Keratinocyte (primary cell): ENCODE data around the gene ZDHHC12. TPM values are rescaled to one million over a fixed set of nuclear protein-coding genes. Genes with fewer than 3 reads are reported as not detected.

ENCODE experiments used
- DNase-seq: peaks from one replicate; pipeline ENCODE4 v3.0.0-alpha.2; 2011; ENCODE audit warnings: low read depth, missing footprints, low spot score
- FAIRE-seq: peaks from 2 replicates; lab custom pipeline; 2011; peaks lifted over from hg19 to GRCh38; lab: Jason Lieb, UNC
- H2AFZ ChIP-seq: 2 replicates; pipeline ENCODE4 v1.6.0; 2012; ENCODE audit warnings: low read length, control low read depth, inconsistent platforms; ENCODE audit not compliant: control insufficient read depth
- H3K27ac ChIP-seq: 2 replicates; pipeline ENCODE4 v1.5.1; 2011; ENCODE audit warnings: low read length; ENCODE audit not compliant: control insufficient read depth, insufficient read depth
- H3K27me3 ChIP-seq: 3 replicates; pipeline ENCODE4 v1.6.0; 2011; ENCODE audit warnings: low read length; ENCODE audit not compliant: control insufficient read depth, insufficient read depth; ENCODE audit errors: extremely low read depth
- H3K36me3 ChIP-seq, 2 experiments: 2 replicates in 1 of 2; 3 replicates in 1 of 2; pipeline ENCODE4 v1.5.1; 2011; ENCODE audit warnings: low read length in 2 of 2, mild to moderate bottlenecking in 1 of 2; ENCODE audit not compliant: control insufficient read depth in 2 of 2, insufficient read depth in 2 of 2; ENCODE audit errors: extremely low read depth in 1 of 2
- H3K4me1 ChIP-seq: 3 replicates; pipeline ENCODE4 v1.5.1; 2011; ENCODE audit warnings: low read length; ENCODE audit not compliant: control insufficient read depth, insufficient read depth; ENCODE audit errors: extremely low read depth
- H3K4me2 ChIP-seq: 3 replicates; pipeline ENCODE4 v1.6.0; 2011; ENCODE audit warnings: low read depth, low read length; ENCODE audit not compliant: control insufficient read depth, insufficient read depth; ENCODE audit errors: extremely low read depth
- H3K4me3 ChIP-seq, 3 experiments: fragments of 200-600 bp in 1 of 3; sonication (generic) in 1 of 3; 2 replicates in 2 of 3; 3 replicates in 1 of 3; pipeline ENCODE4 v1.5.1; 2011 to 2016; ENCODE audit warnings: low read length in 3 of 3, mild to moderate bottlenecking in 3 of 3, control low read depth in 2 of 3, inconsistent platforms in 1 of 3, low read depth in 1 of 3, mixed read lengths in 1 of 3, mixed run types in 1 of 3, moderate library complexity in 1 of 3; ENCODE audit not compliant: control insufficient read depth in 2 of 3, insufficient read depth in 2 of 3; ENCODE audit errors: extremely low read depth in 1 of 3
- H3K79me2 ChIP-seq: 2 replicates; pipeline ENCODE4 v1.6.0; 2012; ENCODE audit warnings: low read length; ENCODE audit not compliant: control insufficient read depth, insufficient read depth
- H3K9ac ChIP-seq: 3 replicates; pipeline ENCODE4 v1.6.0; 2011; ENCODE audit warnings: low read length; ENCODE audit not compliant: control insufficient read depth, insufficient read depth; ENCODE audit errors: extremely low read depth
- H3K9me1 ChIP-seq: 3 replicates; pipeline ENCODE4 v1.6.0; 2011; ENCODE audit warnings: low read length; ENCODE audit not compliant: control insufficient read depth, insufficient read depth; ENCODE audit errors: extremely low read depth
- H3K9me3 ChIP-seq: 2 replicates; pipeline ENCODE4 v1.5.1; 2012; ENCODE audit warnings: low read depth, low read length; ENCODE audit not compliant: control insufficient read depth
- H4K20me1 ChIP-seq: 3 replicates; pipeline ENCODE4 v1.6.0; 2011; ENCODE audit warnings: low read length; ENCODE audit not compliant: control insufficient read depth, insufficient read depth; ENCODE audit errors: extremely low read depth
- EZH2 ChIP-seq: IDR thresholded peaks from one replicate; pipeline ENCODE4 v1.6.1; 2012; ENCODE audit warnings: inconsistent platforms, mild to moderate bottlenecking, low read length, moderate library complexity
- dilution Hi-C: fragments of 300-500 bp; cut with MboI; formaldehyde crosslinking; loops from one replicate; pipeline ENCODE4 v1.7.0; 2020; ENCODE audit warnings: low sequenced_read_pairs; ENCODE audit not compliant: extremely low pct_ligation_motif_present
- polyA plus RNA-seq, 5 experiments: library from polyadenylated mRNA; depleted of rRNA in 3 of 5; stranded (reverse) in 3 of 5; stranded (forward) in 1 of 5; unstranded in 1 of 5; fragments of >200 nt; gene quantifications; 1 replicate in 1 of 5; 2 replicates in 3 of 5; 3 replicates in 1 of 5; pipeline versions ENCODE4 v1.2.1 to v1.2.3, GENCODE V29; 2011 to 2012; ENCODE audit warnings: missing spikeins in 2 of 5, low read depth in 1 of 5, low replicate concordance in 1 of 5
- TF ChIP-seq, protein P1 (sequence below), 3 experiments: IDR thresholded peaks in 1 of 3; conservative IDR thresholded peaks in 1 of 3; optimal IDR thresholded peaks in 1 of 3; 2 replicates in 2 of 3; 3 replicates in 1 of 3; pipeline versions ENCODE3 to v1.5.1; 2011; ENCODE audit warnings: low read length in 3 of 3, mild to moderate bottlenecking in 3 of 3, moderate library complexity in 2 of 3, control low read depth in 1 of 3, inconsistent platforms in 1 of 3; ENCODE audit not compliant: insufficient read depth in 2 of 3; ENCODE audit errors: extremely low read depth in 1 of 3

The ZDHHC12 gene
- polyA plus RNA-seq, 1 donor (not counting 4 experiments of a cell fraction or from before 2014, with no cell fraction given) = 24.1 TPM

DNA sequence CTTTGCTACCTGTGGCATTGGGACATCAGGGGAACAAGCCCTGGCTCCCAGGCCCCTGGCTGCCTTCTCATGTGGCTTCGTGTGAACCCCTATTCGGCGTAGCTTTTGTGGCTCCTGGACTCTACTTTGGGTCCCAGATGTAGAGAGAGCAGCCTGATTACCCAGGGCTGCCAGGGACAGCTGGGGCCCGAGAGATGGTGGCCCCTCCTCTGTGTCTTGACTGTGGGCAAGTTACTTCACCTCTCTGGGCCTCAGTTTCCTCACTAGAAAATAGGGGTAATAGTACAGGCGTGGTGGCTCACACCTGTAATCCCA, 19.6 kb downstream of the ZDHHC12 start:
- H3K27ac ChIP-seq = no peak overlapping the region
- no peaks in the 10 kb centered on the region for H3K79me2 ChIP-seq
- dilution Hi-C loops = no loop called here
- H3K4me3 ChIP-seq = no peak overlapping the region
- H2AFZ ChIP-seq = no peak overlapping the region
- no peaks in the 10 kb centered on the region for H3K27me3 ChIP-seq
- TF ChIP-seq, protein P1, sequence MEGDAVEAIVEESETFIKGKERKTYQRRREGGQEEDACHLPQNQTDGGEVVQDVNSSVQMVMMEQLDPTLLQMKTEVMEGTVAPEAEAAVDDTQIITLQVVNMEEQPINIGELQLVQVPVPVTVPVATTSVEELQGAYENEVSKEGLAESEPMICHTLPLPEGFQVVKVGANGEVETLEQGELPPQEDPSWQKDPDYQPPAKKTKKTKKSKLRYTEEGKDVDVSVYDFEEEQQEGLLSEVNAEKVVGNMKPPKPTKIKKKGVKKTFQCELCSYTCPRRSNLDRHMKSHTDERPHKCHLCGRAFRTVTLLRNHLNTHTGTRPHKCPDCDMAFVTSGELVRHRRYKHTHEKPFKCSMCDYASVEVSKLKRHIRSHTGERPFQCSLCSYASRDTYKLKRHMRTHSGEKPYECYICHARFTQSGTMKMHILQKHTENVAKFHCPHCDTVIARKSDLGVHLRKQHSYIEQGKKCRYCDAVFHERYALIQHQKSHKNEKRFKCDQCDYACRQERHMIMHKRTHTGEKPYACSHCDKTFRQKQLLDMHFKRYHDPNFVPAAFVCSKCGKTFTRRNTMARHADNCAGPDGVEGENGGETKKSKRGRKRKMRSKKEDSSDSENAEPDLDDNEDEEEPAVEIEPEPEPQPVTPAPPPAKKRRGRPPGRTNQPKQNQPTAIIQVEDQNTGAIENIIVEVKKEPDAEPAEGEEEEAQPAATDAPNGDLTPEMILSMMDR (optimal IDR thresholded peaks at IDR 0.05 in 1 of 3, IDR thresholded peaks at IDR 0.05 in 1 of 3, conservative IDR thresholded peaks at IDR 0.05 in 1 of 3; ENCODE audit: extremely low read depth in 1 of 3, insufficient read depth in 2 of 3, low read length in 3 of 3) = no peak
- TF ChIP-seq EZH2 = no peak
- H3K4me1 ChIP-seq = no peaks in the 10 kb centered on the region
- H3K9me3 ChIP-seq = no peaks in the 10 kb centered on the region
- FAIRE-seq = no peak
- no peaks in the 10 kb centered on the region for H3K36me3 ChIP-seq
- no peak overlapping the region for H3K4me2 ChIP-seq
- H3K9me1 ChIP-seq = no peaks in the 10 kb centered on the region
- DNase-seq = no peak
- no peak overlapping the region for H3K9ac ChIP-seq
- no peaks in the 10 kb centered on the region for H4K20me1 ChIP-seq

DNA sequence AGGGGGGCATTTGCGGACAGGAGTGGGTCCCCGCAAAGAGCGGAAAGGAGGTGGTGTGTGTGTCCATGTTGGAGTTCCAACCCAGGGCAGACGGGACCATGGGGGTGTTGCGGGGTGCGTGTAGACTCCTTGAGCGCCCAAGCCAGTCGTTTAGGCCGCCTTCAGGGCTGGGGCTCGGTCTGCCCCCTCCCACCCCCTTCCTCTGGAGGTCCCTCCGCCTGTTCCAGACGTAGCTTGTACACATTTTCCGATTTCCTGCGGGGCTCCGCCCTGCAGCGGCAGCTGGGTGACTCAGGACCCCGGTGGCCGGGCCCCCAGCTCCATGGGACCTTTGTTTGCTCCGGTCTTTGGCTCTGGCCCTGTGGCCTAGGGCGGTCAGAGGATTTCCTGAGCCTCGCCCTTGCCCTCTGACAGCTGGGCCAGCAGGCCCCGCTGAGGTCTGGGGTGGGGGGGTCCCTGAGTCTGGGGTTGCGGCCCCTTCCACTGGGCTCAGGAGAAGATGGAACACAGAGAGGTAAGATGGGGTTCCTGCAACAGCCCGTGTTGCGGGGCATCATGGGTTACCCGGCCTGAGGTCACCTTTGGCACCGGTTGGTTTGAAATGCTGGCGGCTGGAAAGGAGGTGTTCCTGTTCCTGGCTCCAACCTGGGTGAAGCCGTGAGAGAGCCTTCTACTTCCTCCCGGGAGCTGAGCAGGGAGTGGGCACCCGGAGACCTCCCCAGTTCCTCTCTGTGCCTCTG, 20.1 kb downstream of the ZDHHC12 start:
- no peaks in the 10 kb centered on the region for H3K9me3 ChIP-seq
- no peaks in the 10 kb centered on the region for H3K9me1 ChIP-seq
- H3K27me3 ChIP-seq = no peaks in the 10 kb centered on the region
- dilution Hi-C loops = no loop called here
- H3K9ac ChIP-seq = no peak overlapping the region
- no peak for FAIRE-seq
- no peaks in the 10 kb centered on the region for H3K36me3 ChIP-seq
- H3K4me3 ChIP-seq = no peak overlapping the region
- no peaks in the 10 kb centered on the region for H3K4me1 ChIP-seq
- H3K4me2 ChIP-seq = no peak overlapping the region
- no peaks in the 10 kb centered on the region for H4K20me1 ChIP-seq
- H3K27ac ChIP-seq = no peak overlapping the region
- H2AFZ ChIP-seq = no peak overlapping the region
- H3K79me2 ChIP-seq = no peaks in the 10 kb centered on the region
- DNase-seq = no peak
- TF ChIP-seq, protein P1 (optimal IDR thresholded peaks at IDR 0.05 in 1 of 3, IDR thresholded peaks at IDR 0.05 in 1 of 3, conservative IDR thresholded peaks at IDR 0.05 in 1 of 3; ENCODE audit: extremely low read depth in 1 of 3, insufficient read depth in 2 of 3, low read length in 3 of 3) = no peak
- TF ChIP-seq EZH2 = no peak
